NCI-H1694 (cell line): Measurements from ENCODE around the gene KIFC3.
A peak's percentile ranks its signal among the peaks of the same experiment; 100 is the strongest.
"Not testable (repeated sequence)": the region's sequence is repeated elsewhere in the genome, so short reads cannot be mapped to it uniquely, and the experiment has no call there.

Experiments used
- DNase-seq: peaks from one replicate; lab custom pipeline; 2025; lab: John Stamatoyannopoulos, UW

KIFC3 gene

DNA sequence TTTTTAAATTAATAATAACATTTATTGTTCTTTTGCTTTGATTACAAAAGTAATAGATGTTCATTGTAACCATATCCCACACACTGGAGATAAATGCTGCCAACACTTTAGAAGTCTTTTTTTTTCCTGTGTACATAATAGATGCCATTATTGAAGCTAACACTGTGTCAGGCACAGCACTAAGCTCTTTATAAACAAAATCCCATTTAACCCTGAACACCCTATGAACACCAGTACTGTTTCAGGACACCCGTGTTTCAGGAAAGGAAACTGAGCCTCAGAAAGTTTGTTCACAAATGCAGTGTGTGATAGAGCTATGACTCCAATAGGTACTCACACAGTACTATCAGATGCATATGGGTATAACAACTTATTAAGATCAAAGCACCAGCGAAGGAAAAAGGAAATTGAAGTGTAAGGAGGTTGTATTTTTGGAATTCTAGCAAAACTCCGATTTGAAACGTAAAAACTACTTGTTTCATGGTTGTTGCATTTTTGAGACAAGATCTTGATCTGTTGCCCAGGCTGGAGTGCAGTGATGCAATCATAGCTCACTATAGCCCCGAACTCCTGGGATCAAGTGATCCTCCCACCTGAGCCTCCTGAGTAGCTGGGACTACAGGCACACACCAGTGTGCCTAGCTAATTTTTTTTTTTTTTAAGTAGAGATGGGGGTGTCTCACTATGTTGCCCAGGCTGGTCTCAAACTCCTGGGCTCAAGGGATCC, 2.0 kb upstream of the KIFC3 start:
- no peak for DNase-seq

DNA sequence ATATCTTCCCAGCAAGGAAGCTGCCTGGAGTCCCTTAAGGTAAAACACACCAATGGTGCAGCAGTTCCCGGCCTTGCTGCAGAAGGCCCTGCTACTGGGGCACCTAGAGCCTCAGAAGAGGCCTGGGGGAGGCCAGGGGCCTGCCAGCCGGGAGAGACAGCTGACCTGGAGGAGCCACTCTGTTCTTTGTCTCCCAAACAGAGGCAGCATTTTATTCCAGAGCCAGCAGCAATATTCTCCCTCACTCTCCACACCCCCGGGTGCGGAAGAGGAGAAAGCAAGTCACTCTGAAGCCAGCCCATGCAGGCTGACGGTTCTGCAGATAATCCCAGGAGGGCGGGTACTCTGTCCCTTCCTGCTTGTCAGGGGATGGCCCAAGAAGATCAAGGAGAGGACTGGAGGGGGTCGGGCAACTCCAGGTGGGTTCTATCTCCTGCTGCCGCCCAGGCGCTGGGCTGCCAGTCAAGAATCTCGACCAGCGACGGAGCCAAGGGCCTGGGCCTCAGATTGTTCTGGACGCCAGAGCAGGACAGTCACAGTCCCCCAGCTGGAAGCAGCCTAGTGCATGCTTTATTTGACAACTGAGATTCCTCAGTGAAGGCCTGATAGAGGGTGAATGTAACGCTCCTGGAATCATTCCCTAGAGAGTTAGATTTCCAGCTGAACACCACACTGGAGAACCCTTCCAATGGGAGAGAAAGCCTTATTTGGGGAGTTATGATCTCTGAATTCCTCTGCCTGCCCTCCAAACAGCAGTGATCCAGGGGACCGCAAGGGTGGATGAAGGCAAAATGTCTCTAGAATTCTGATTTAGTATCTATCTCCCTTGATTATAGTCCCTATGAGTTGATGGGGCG, 1.1 kb upstream of the KIFC3 start:
- DNase-seq, result no peak

DNA sequence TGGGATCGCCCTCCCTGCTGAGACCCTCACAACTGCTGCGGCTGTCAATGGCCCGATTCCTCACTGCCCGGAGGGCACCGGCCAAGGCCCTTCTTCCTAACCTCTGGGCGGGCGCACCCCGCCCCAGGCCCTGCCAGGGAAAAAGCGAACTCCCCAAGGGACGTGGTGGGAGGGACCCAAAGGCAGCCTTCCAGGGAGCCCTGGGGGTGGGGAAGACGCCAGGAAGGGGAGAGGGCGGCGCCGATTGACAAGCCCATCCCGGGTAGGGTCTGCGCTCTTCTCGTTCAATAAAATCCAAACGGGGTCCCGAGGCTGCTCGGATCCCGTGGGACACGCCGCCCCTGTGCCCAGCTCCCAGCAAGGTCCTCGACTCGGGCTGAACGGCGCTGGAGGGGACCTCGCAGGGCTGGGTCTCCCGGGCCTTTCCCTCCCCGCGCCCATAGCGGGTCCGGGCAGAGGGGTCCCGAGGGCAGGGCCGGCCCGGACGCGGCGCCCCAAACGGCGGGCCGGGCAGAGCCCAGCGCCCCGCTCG, 416 bp downstream of the KIFC3 start:
- DNase-seq, result no peak

DNA sequence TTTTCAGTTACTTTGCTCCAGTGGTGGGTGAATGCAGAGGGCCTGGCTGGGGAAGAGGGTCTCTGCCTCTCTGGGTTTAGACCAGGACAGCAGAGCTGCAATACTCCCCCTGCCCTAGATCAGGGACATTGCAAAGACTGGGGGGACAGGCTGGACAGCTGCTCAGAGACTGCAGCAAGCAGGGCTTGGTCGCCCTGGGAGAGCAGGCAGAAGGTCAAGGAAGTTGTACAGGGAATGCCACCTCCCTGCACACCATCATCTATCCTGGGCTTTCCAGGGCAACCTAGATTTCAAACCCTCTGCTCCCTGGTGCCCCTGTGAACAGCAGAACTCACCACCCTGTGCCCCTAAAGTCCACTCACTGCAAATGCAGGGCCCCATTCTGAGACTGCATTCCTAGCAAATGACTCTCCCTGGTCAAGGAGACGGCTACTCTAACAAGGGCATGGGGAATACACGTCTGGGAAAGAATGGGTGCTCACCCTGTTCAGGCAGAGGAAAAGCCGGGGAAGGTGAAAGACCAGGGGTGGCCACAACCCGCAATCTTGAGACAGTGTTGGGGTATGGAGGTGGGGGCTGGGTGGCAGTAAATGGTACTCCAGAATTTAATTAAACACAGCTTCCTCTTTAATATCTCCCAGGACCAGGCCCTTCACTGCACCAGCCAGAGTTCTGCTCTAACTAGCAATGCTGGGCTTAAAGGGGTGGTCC, 1.0 kb downstream of the KIFC3 start:
- no peak for DNase-seq

GRCh38 chr16:57800200-57801097, 1.8 kb downstream of the KIFC3 start:
- no peak for DNase-seq

GRCh38 chr16:57799600-57800199, 2.6 kb downstream of the KIFC3 start:
- no peak for DNase-seq

- no peak for DNase-seq
These were observed 3.2 kb downstream of the KIFC3 start for GRCh38 chr16:57798953-57799599.

DNA sequence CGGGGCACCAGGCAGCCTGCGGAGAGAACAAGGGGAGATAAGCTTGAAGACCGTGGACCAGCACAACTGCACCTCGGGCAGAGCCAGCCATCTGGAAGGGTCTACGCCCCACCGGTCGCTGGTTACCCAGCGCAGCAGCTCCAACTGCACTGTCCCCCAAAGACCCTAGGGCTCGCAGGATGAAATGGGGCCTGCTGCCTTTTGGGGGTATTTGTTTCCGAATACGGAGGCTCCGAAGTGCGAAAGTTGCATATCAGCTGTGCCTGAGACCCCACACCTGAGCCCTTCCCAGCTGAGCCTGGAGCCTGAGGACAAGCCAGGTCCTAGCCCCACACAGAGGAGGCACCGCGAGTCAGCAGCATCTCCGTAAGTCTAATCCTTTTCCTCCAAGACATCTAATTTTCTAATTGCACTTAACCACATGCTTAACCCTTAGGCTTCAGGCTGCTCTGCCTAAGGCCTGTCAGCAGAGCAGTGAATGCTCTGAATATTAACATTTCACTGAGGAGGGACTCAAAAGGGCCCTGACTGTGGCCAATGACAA, 4.0 kb downstream of the KIFC3 start:
- no peak for DNase-seq

DNA sequence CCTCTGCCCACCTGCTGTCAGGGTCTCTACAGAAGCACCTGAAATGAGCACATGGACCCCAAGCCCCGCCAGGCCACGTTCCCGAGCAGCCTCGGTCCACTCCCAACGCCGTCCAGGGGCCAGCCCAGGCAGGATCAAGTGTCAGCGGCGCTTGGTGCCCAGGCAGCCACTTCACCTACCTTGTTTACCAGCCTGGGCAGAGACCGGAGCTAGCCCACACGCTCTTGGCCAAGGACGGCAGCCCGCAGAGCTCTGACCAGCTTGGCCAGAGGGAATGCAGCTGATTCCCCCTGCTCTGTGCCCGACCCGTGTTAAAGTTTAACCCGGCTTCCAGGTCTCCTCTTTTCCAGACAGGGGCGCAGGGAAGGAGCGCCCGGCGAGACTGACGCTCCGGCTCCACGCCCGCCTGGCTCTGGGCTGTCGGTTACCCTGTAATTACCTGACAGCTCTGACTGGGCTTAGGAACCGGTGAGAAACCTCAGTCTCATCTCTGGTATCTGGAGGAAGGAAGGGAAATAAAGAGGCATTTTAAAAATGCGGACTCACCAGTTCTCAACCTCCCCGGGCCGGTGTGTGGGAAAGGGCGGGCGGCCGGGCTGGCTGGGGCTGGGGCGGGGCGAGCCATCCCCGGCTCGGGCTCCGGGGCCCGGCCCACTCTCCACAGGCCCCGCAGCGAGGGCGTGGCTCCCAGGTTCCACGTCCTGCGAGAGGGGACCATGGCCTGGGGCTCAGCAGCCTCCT, 4.6 kb downstream of the KIFC3 start:
- no peak for DNase-seq

GRCh38 chr16:57797216-57797525, 5.1 kb downstream of the KIFC3 start:
- DNase-seq, result no peak

DNA sequence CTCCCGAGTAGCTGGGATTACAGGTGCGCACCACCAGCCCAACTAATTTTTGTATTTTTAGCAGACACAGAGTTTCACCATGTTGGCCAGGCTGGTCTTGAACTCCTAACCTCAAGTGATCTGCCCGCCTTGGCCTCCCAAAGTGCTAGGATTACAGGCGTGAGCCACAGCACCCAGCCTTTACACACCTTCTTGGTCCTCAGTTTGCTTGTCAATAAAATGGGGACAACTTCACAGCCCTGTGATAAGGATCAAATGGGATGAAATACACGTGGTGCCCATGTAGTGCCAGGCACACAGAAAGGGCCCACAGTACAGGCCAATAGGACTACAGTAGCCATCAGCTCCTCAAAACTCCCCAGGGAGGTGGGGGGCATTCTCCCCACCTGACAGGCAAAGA, 6.3 kb downstream of the KIFC3 start:
- DNase-seq, result not testable (repeated sequence)

DNA sequence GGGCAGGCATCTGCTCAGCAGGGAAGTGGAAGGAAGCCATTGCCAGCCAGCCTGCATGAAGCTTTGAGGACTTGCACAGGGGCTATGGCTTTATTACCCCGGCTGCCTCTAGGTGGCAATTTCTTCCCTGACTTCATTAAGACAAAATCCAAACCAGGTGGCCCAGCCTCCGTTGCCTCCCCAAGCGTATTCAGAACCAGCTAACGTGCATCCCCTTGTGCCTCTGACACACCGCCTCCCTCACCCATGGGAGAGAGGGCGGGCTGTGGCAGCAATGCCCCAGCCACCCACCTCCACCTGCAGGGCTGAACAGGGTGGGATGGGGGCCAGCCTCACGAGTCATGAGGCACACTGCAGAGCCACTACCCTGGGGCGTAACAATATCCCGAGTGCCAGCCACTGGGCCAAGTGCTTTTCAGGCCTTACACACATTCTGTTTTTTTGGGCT, 6.8 kb downstream of the KIFC3 start:
- DNase-seq, result peak; percentile 58

GRCh38 chr16:57794849-57795430, 7.4 kb downstream of the KIFC3 start:
- no peak for DNase-seq

GRCh38 chr16:57791893-57792461, 10.3 kb downstream of the KIFC3 start:
- no peak for DNase-seq

- DNase-seq, result no peak
These were observed 10.9 kb downstream of the KIFC3 start for GRCh38 chr16:57791195-57791892.

DNA sequence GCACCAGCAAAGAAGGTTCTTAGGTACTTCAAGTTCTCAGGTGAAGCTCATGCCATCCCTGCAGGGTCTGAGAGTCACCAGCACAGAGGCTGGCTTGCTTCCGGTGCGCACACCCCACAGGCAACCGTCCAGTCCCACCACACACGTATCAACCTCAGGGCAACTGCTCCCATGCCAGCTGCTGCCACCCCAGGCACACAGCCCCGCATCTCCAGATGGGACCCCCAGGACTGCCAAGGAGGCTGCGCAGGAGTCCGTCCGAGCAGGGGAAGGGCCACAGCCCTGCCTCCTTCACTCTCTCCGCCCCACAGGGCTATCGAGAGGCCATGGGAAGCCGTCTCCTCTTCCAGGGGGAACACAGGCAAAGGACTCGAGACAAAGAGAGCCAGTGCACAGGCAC, 13.3 kb downstream of the KIFC3 start:
- no peak for DNase-seq

DNA sequence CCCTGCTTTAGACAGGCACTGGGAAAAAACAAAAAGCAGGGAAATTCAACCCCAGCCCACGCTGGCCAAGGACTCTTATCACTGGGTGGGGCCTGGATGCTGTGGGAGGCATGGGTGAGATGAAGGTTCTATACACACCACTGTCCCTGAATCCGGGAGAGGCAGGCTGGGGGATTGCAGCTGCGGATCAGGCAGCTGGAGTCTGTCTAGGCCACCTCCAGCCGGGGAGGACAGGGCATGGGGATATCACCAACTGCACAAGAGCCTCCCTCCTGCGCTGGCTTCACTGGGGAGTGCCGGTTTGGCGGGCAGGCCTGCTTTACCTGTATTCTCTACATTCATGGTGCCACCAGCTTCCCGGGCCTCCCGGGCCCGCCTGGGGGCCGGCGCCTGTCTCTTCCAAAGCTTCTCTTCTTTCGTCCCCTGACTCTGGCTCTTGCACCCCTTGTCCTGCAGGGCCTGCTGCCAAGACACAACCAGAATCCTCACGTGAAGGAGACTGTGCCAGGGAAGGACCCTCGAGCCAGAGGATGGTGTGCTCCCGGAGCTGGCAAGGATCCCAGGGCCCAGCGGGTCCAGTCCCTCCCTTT, 13.9 kb downstream of the KIFC3 start:
- DNase-seq, result no peak

DNA sequence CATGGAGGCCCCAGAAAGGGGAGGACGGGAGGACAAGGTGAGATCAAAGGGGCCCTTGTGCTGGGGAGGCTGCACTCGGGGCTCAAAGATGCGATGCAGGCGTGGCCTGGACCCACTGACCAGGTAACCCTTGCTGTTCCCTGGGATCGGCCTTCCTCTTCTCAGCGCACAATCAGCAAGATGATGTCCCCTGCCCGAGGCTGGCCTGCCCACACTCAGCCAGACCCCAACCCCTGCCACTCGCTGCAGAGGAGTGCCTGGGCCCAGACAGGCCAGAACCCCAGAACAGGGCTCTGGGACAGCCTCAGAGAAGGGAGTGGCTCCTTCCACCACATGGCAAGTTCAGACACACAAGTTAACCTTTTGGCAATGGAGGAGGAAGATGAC, 14.8 kb downstream of the KIFC3 start:
- DNase-seq, result no peak
